Measurements from ENCODE around the gene EEFSEC. TPM values are rescaled to one million over a fixed set of nuclear protein-coding genes. Genes with fewer than 3 reads are reported as not detected.

Gene EEFSEC
- total RNA-seq, 1 experiment from 2014 or later = 14.6 TPM

DNA sequence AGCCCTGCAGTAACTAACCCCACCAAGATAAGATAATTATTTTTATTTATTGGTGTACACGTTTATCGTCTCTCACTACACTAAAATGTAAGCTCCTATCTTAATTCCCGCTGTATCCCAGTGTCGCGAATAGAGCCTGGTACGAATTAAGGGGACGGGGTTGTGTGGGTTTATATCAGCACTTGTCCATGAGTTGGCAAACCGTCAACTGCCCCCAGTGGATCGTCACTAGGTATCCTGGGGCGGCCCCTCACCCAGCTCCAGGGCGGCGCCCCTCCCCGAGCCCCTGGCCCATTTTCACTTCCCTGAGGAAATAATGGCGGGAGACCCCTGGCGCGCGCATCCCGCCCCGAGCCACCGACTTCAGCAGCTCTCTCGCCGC is 30.1 kb upstream of the EEFSEC start:
- Mint-ChIP-seq H3K4me3 (ENCODE audit: unreplicated experiment) (peak overlapping the region; percentile 97), H3K4me1 (ENCODE audit: insufficient read depth, unreplicated experiment) (peaks cover 27% of the 10 kb centered on the region), H3K27ac (ENCODE audit: low read depth, unreplicated experiment) (peak overlapping the region; percentile 95), H3K36me3 (ENCODE audit: insufficient read depth, unreplicated experiment) (peaks cover 24% of the 10 kb centered on the region), H3K27me3 (ENCODE audit: insufficient read depth, unreplicated experiment) (no peaks in the 10 kb centered on the region), H3K9me3 (ENCODE audit: unreplicated experiment) (no peaks in the 10 kb centered on the region)
- POLR2A ChIA-PET = interaction anchor here (0.6 to 3.3 kb wide), 18 partner anchors 10 to 756 kb away, joined by 3 to 62 read pairs (median 4); partner anchors contain the start of genes EEFSEC and SEC61A1
- CTCF ChIA-PET = interaction anchor here (0.7 to 3.3 kb wide), 7 partner anchors 10 to 557 kb away, joined by 3 to 23 read pairs (median 4); no protein-coding TSS in a partner anchor
- TF ChIP-seq, protein P1, sequence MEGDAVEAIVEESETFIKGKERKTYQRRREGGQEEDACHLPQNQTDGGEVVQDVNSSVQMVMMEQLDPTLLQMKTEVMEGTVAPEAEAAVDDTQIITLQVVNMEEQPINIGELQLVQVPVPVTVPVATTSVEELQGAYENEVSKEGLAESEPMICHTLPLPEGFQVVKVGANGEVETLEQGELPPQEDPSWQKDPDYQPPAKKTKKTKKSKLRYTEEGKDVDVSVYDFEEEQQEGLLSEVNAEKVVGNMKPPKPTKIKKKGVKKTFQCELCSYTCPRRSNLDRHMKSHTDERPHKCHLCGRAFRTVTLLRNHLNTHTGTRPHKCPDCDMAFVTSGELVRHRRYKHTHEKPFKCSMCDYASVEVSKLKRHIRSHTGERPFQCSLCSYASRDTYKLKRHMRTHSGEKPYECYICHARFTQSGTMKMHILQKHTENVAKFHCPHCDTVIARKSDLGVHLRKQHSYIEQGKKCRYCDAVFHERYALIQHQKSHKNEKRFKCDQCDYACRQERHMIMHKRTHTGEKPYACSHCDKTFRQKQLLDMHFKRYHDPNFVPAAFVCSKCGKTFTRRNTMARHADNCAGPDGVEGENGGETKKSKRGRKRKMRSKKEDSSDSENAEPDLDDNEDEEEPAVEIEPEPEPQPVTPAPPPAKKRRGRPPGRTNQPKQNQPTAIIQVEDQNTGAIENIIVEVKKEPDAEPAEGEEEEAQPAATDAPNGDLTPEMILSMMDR (IDR thresholded peaks at IDR 0.05; ENCODE audit: unreplicated experiment) = no peak
- intact Hi-C loops (cut with micrococcal nuclease) = loop anchor here (1.0 kb wide), 1 partner anchor 11 kb away; no protein-coding TSS in a partner anchor
- BruUV-seq (replicated peaks) = no TSS peak
- DNase-seq (ENCODE audit: unreplicated experiment) = no peak

DNA sequence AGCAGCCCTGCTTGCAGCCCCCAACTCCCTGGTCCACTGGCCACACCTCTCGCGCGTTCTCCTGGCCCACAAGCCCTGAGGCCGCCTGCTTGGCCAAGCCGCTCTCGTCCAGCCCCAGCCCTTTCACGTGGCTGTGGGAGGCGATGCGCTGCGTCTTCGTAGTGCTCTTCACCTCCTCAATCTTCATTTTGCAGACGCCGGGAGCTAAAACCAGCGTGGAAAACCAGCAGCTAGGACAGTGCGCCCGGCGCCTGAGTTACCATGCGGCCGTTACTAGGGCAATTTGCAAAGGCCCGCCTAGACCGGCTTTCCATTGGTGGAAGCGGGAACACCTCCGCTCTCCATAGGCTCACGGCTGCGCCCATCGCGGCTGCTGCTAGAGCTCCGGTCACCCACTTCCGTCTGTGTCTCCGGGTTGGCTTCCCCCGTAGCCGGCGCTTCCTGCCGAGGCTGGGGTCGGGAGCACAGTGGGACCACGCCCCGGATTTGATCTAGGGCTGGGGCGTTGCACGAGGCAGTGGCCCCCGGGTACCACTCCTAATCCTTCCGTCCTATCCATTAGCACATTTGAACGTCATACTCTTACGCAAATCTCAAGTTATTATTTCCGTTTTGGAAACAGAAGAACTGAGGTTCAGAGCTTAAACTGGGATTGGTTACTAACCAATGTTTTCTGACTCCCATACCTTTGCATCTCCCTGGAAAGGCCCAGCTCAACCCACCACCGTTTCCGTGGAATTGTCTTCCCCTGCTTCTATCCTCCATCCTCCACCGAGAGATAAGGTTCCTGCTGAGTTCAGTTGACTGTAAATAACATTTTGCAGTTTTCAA is 29.5 kb upstream of the EEFSEC start, which contains the start of gene RUVBL1:
Gene RUVBL1, minus strand, starts transcription at position 275 of the 831 bp plus-strand sequence. Its CDS starts 88 bp downstream, at position 187.
- intact Hi-C loops (cut with micrococcal nuclease) = loop anchor here (1.0 kb wide), 2 partner anchors 11 to 30 kb away; partner anchors contain the start of gene EEFSEC
- H3K4me3 Mint-ChIP-seq (ENCODE audit: unreplicated experiment) = peak within 1 kb of the TSS; percentile 97
- no peaks in the 10 kb centered on the region for H3K9me3 Mint-ChIP-seq (ENCODE audit: unreplicated experiment)
- CTCF ChIA-PET = interaction anchor here (0.6 to 3.3 kb wide), 10 partner anchors 9 to 615 kb away, joined by 3 to 23 read pairs (median 4); no protein-coding TSS in a partner anchor
- POLR2A ChIA-PET = interaction anchor here (0.6 to 3.3 kb wide), 22 partner anchors 10 to 755 kb away, joined by 3 to 62 read pairs (median 4); partner anchors contain the start of genes EEFSEC and SEC61A1
- DNase-seq (ENCODE audit: unreplicated experiment) = peak; percentile 98
- no peaks in the 10 kb centered on the region for H3K27me3 Mint-ChIP-seq (ENCODE audit: insufficient read depth, unreplicated experiment)
- peaks cover 18% of the 10 kb centered on the region for H3K36me3 Mint-ChIP-seq (ENCODE audit: insufficient read depth, unreplicated experiment)
- BruUV-seq (replicated peaks) = no TSS peak
- peak within 1 kb of the TSS; percentile 95 for H3K27ac Mint-ChIP-seq (ENCODE audit: low read depth, unreplicated experiment)
- H3K4me1 Mint-ChIP-seq (ENCODE audit: insufficient read depth, unreplicated experiment) = peaks cover 23% of the 10 kb centered on the region
- TF ChIP-seq, protein P1 (IDR thresholded peaks at IDR 0.05; ENCODE audit: unreplicated experiment) = no peak

DNA sequence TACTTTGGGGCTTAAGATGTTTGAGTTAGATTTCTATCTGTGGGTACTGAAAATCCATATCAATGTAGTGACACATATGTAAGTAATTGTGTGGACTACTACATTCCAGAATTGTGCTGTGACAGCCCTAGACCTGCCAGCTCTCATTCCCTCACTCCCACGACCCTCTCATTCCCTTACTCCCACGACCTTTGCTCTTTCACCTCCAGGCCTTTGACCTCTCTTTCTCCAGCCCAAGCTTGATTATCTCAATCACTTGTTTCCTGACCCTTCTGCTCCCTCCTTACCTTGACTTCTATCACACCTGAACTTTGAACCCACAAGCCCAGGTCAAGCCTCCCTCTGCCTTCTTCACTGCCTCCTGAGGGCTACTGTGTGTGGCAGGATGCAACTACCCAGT is 26.0 kb upstream of the EEFSEC start:
- no peaks in the 10 kb centered on the region for H3K27me3 Mint-ChIP-seq (ENCODE audit: insufficient read depth, unreplicated experiment)
- no peak overlapping the region for H3K4me3 Mint-ChIP-seq (ENCODE audit: unreplicated experiment)
- intact Hi-C loops (cut with micrococcal nuclease) = no loop called here
- peaks cover 7% of the 10 kb centered on the region for H3K4me1 Mint-ChIP-seq (ENCODE audit: insufficient read depth, unreplicated experiment)
- H3K9me3 Mint-ChIP-seq (ENCODE audit: unreplicated experiment) = no peaks in the 10 kb centered on the region
- DNase-seq (ENCODE audit: unreplicated experiment) = no peak
- TF ChIP-seq, protein P1 (IDR thresholded peaks at IDR 0.05; ENCODE audit: unreplicated experiment) = no peak
- ChIA-PET CTCF (no interaction called here), POLR2A (interaction anchor here (1.7 kb wide), 1 partner anchor 32 kb away, joined by 3 read pairs; no protein-coding TSS in a partner anchor)
- H3K27ac Mint-ChIP-seq (ENCODE audit: low read depth, unreplicated experiment) = no peak overlapping the region
- no TSS peak for BruUV-seq (replicated peaks)
- no peaks in the 10 kb centered on the region for H3K36me3 Mint-ChIP-seq (ENCODE audit: insufficient read depth, unreplicated experiment)

DNA sequence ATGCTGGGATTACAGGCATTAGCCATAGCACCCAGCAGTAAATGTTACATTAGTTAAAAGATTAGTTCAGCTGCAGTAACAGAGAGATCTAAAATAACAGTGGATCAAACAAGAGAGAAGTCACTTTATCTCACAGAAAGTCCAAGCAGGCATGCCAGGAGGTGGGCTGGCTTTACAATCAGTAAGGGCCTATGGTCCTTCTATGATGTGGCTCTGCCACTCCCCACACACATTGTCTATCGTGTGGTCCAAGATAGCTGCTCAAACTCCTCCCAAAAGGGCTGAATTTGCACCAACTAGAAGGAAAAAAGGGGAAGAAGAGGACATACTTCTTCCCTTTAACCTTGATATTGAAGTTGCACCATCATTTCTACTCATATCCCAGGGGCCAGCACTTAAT is 25.0 kb upstream of the EEFSEC start:
- H3K27ac Mint-ChIP-seq (ENCODE audit: low read depth, unreplicated experiment) = no peak overlapping the region
- H3K36me3 Mint-ChIP-seq (ENCODE audit: insufficient read depth, unreplicated experiment) = no peaks in the 10 kb centered on the region
- CTCF ChIA-PET = interaction anchor here (1.0 to 2.3 kb wide), 2 partner anchors 34 to 60 kb away, joined by 3 to 11 read pairs; no protein-coding TSS in a partner anchor
- H3K9me3 Mint-ChIP-seq (ENCODE audit: unreplicated experiment) = no peaks in the 10 kb centered on the region
- POLR2A ChIA-PET = interaction anchor here (1.7 kb wide), 1 partner anchor 33 kb away, joined by 3 read pairs; no protein-coding TSS in a partner anchor
- H3K27me3 Mint-ChIP-seq (ENCODE audit: insufficient read depth, unreplicated experiment) = no peaks in the 10 kb centered on the region
- intact Hi-C loops (cut with micrococcal nuclease) = no loop called here
- peaks cover 7% of the 10 kb centered on the region for H3K4me1 Mint-ChIP-seq (ENCODE audit: insufficient read depth, unreplicated experiment)
- DNase-seq (ENCODE audit: unreplicated experiment) = no peak
- no TSS peak for BruUV-seq (replicated peaks)
- H3K4me3 Mint-ChIP-seq (ENCODE audit: unreplicated experiment) = no peak overlapping the region
- TF ChIP-seq, protein P1 (IDR thresholded peaks at IDR 0.05; ENCODE audit: unreplicated experiment) = no peak

Data from MCF 10A (cell line).